HG03521 (cell line): Measurements from ENCODE around the gene EFNA1.
"Not testable (repeated sequence)": the region's sequence is repeated elsewhere in the genome, so short reads cannot be mapped to it uniquely, and the experiment has no call there.

Experiments used
- ATAC-seq: cut with Tn5 transposase; IDR thresholded peaks from one replicate; pipeline ENCODE4 v1.9.1; 2021; ENCODE audit warnings: mild to moderate bottlenecking, moderate library complexity; ENCODE audit not compliant: unreplicated experiment

Gene EFNA1

GRCh38 chr1:155092131-155092530 lies 35.5 kb upstream of the EFNA1 start:
- ATAC-seq = no peak

GRCh38 chr1:155092641-155093040 lies 35.0 kb upstream of the EFNA1 start:
- ATAC-seq = no peak

GRCh38 chr1:155093911-155094621 lies 33.6 kb upstream of the EFNA1 start:
- ATAC-seq = no peak

- ATAC-seq = no peak
Observed at GRCh38 chr1:155094622-155094948, 33.1 kb upstream of the EFNA1 start.

GRCh38 chr1:155099331-155099730 lies 28.3 kb upstream of the EFNA1 start:
- no peak for ATAC-seq

GRCh38 chr1:155103325-155103724 lies 24.4 kb upstream of the EFNA1 start:
- ATAC-seq = no peak

- ATAC-seq = no peak
Observed at GRCh38 chr1:155104605-155105534, 22.8 kb upstream of the EFNA1 start.

- ATAC-seq = no peak
Observed at GRCh38 chr1:155105604-155106011, 22.1 kb upstream of the EFNA1 start.

GRCh38 chr1:155106862-155107261 lies 20.8 kb upstream of the EFNA1 start:
- ATAC-seq = no peak

- no peak for ATAC-seq
Observed at GRCh38 chr1:155107309-155108264, 20.1 kb upstream of the EFNA1 start.

- no peak for ATAC-seq
Observed at GRCh38 chr1:155108296-155108695, 19.4 kb upstream of the EFNA1 start.

- ATAC-seq = no peak
Observed at GRCh38 chr1:155110381-155110780, 17.3 kb upstream of the EFNA1 start.

- ATAC-seq = no peak
Observed at GRCh38 chr1:155110826-155111225, 16.9 kb upstream of the EFNA1 start.

- ATAC-seq = no peak
Observed at GRCh38 chr1:155113450-155113980, 14.2 kb upstream of the EFNA1 start.

GRCh38 chr1:155116113-155116764 lies 11.4 kb upstream of the EFNA1 start:
- ATAC-seq = no peak

GRCh38 chr1:155117610-155118009 lies 10.1 kb upstream of the EFNA1 start:
- no peak for ATAC-seq

GRCh38 chr1:155118090-155118489 lies 9.6 kb upstream of the EFNA1 start:
- ATAC-seq = not testable (repeated sequence)

GRCh38 chr1:155120253-155120652 lies 7.4 kb upstream of the EFNA1 start:
- no peak for ATAC-seq

- no peak for ATAC-seq
Observed at GRCh38 chr1:155121249-155121648, 6.4 kb upstream of the EFNA1 start.

GRCh38 chr1:155122308-155122707 lies 5.4 kb upstream of the EFNA1 start:
- ATAC-seq = no peak
